ENCODE measurements around the gene ZNF469.

Gene ZNF469

GRCh38 chr16:88391144-88391850 is 8.5 kb downstream of the ZNF469 start:
- DNase-seq (ENCODE audit: low spot score) (no peak), FAIRE-seq (no peak)

GRCh38 chr16:88392111-88392510 is 9.4 kb downstream of the ZNF469 start:
- FAIRE-seq, result no peak
- DNase-seq (ENCODE audit: low spot score), result no peak

- DNase-seq (ENCODE audit: low spot score), result no peak
- no peak for FAIRE-seq
Measured at GRCh38 chr16:88392616-88393015, 9.9 kb downstream of the ZNF469 start.

GRCh38 chr16:88393034-88393433 is 10.3 kb downstream of the ZNF469 start:
- no peak for DNase-seq (ENCODE audit: low spot score)
- FAIRE-seq, result no peak

- no peak for DNase-seq (ENCODE audit: low spot score)
- FAIRE-seq, result no peak
Measured at GRCh38 chr16:88393571-88393970, 10.8 kb downstream of the ZNF469 start.

GRCh38 chr16:88394426-88394825 is 11.7 kb downstream of the ZNF469 start:
- DNase-seq (ENCODE audit: low spot score) (no peak), FAIRE-seq (no peak)

- FAIRE-seq, result no peak
Measured at GRCh38 chr16:88395669-88396584, 13.2 kb downstream of the ZNF469 start.

GRCh38 chr16:88398170-88398873 is 15.6 kb downstream of the ZNF469 start:
- FAIRE-seq, result peak; percentile 94
- DNase-seq (ENCODE audit: low spot score), result no peak

More at GRCh38 chr16:88395669-88396584, 13.2 kb downstream of the ZNF469 start:
- DNase-seq (ENCODE audit: low spot score), result no peak

- no peak for DNase-seq (ENCODE audit: low spot score)
- FAIRE-seq, result no peak
Measured at GRCh38 chr16:88398874-88399178, 16.1 kb downstream of the ZNF469 start.

- DNase-seq (ENCODE audit: low spot score), result no peak
- FAIRE-seq, result no peak
Measured at GRCh38 chr16:88400186-88400585, 17.4 kb downstream of the ZNF469 start.

GRCh38 chr16:88401604-88402246 is 19.0 kb downstream of the ZNF469 start:
- no peak for DNase-seq (ENCODE audit: low spot score)
- peak; percentile 98 for FAIRE-seq

- FAIRE-seq, result no peak
- DNase-seq (ENCODE audit: low spot score), result no peak
Measured at GRCh38 chr16:88402551-88403240, 19.9 kb downstream of the ZNF469 start.

GRCh38 chr16:88403794-88404581 is 21.2 kb downstream of the ZNF469 start:
- FAIRE-seq (no peak), DNase-seq (ENCODE audit: low spot score) (no peak)

GRCh38 chr16:88404769-88405168 is 22.0 kb downstream of the ZNF469 start:
- no peak for DNase-seq (ENCODE audit: low spot score)
- FAIRE-seq, result no peak

- no peak for DNase-seq (ENCODE audit: low spot score)
- FAIRE-seq, result no peak
Measured at GRCh38 chr16:88405216-88406060, 22.7 kb downstream of the ZNF469 start.

- DNase-seq (ENCODE audit: low spot score) (no peak), FAIRE-seq (no peak)
Measured at GRCh38 chr16:88406096-88407041, 23.6 kb downstream of the ZNF469 start.

- FAIRE-seq (no peak), DNase-seq (ENCODE audit: low spot score) (no peak)
Measured at GRCh38 chr16:88407042-88407420, 24.3 kb downstream of the ZNF469 start.

- DNase-seq (ENCODE audit: low spot score), result no peak
- peak; percentile 5 for FAIRE-seq
Measured at GRCh38 chr16:88407807-88408206, 25.0 kb downstream of the ZNF469 start.

Data from urothelium cell line (cell line).